ENCODE data around the gene JAZF1. TPM values are rescaled to one million over a fixed set of nuclear protein-coding genes. Genes with fewer than 3 reads are reported as not detected.

The JAZF1 gene
- total RNA-seq, 4 donors from 2014 or later = 12.7 to 19.2 (median 14.7) TPM

- H3K36me3 ChIP-seq = no peaks in the 10 kb centered on the region
- intact Hi-C loops (cut with DNase I) = no loop called here
- no peak overlapping the region for H3K4me3 ChIP-seq (replicated peaks in 1 of 3)
- 91 to 96% methylated on average over 8 of the region's 8 CpGs for WGBS, 2 donors
- no peaks in the 10 kb centered on the region for H3K27me3 ChIP-seq
- TF ChIP-seq POLR2A (IDR thresholded peaks at IDR 0.05) = no peak
- no peak for TF ChIP-seq CTCF (IDR thresholded peaks at IDR 0.05)
- no peaks in the 10 kb centered on the region for H3K9me3 ChIP-seq
- DNase-seq = no peak
- H3K27ac ChIP-seq = no peak overlapping the region
- H3K4me1 ChIP-seq = no peaks in the 10 kb centered on the region
Measured at GRCh38 chr7:27840313-27840712, 340.3 kb downstream of the JAZF1 start.

- Histone ChIP-seq H3K4me1 (peaks cover 7 to 9% of the 10 kb centered on the region in 2 donors), H3K36me3 (no peaks in the 10 kb centered on the region), H3K27ac (no peak overlapping the region), H3K9me3 (no peaks in the 10 kb centered on the region), H3K27me3 (no peaks in the 10 kb centered on the region), H3K4me3 (replicated peaks in 1 of 3) (no peak overlapping the region)
- no peak for DNase-seq
- TF ChIP-seq CTCF (IDR thresholded peaks at IDR 0.05) (no peak), POLR2A (IDR thresholded peaks at IDR 0.05) (no peak)
- intact Hi-C loops (cut with DNase I) = no loop called here
- WGBS, 2 donors = 94% methylated on average over 10 of the region's 10 CpGs
Measured at GRCh38 chr7:27839099-27839498, 341.5 kb downstream of the JAZF1 start.

- no peaks in the 10 kb centered on the region for H3K27me3 ChIP-seq
- no peak overlapping the region for H3K27ac ChIP-seq
- H3K9me3 ChIP-seq = no peaks in the 10 kb centered on the region
- H3K36me3 ChIP-seq = peaks cover 0 to 5% of the 10 kb centered on the region in 2 donors
- no peak for TF ChIP-seq POLR2A (IDR thresholded peaks at IDR 0.05)
- no peak for TF ChIP-seq CTCF (IDR thresholded peaks at IDR 0.05)
- intact Hi-C loops (cut with DNase I) = no loop called here
- 97 to 98% methylated on average over 2 of the region's 2 CpGs for WGBS, 2 donors
- H3K4me3 ChIP-seq (replicated peaks in 1 of 3) = no peak overlapping the region
- peaks cover 7 to 9% of the 10 kb centered on the region in 2 donors for H3K4me1 ChIP-seq
- no peak for DNase-seq
Measured at GRCh38 chr7:27836536-27836935, 344.1 kb downstream of the JAZF1 start.

GRCh38 chr7:27835376-27835775, 345.2 kb downstream of the JAZF1 start:
- no peak for DNase-seq
- Histone ChIP-seq H3K36me3 (peaks cover 0 to 5% of the 10 kb centered on the region in 2 donors), H3K9me3 (no peaks in the 10 kb centered on the region), H3K4me1 (peaks cover 7 to 9% of the 10 kb centered on the region in 2 donors), H3K4me3 (replicated peaks in 1 of 3) (no peak overlapping the region), H3K27ac (no peak overlapping the region), H3K27me3 (no peaks in the 10 kb centered on the region)
- intact Hi-C loops (cut with DNase I) = no loop called here
- TF ChIP-seq CTCF (IDR thresholded peaks at IDR 0.05) (no peak), POLR2A (IDR thresholded peaks at IDR 0.05) (no peak)
- WGBS, 2 donors = 91 to 94% methylated on average over 7 of the region's 7 CpGs

- WGBS, 2 donors = 60 to 62% methylated on average over 7 of the region's 7 CpGs
- no peaks in the 10 kb centered on the region for H3K9me3 ChIP-seq
- peak overlapping the region in 1 of 3 donors; percentile 13 for H3K27ac ChIP-seq
- DNase-seq = peak; percentile 66 to 74
- H3K27me3 ChIP-seq = no peaks in the 10 kb centered on the region
- no peak overlapping the region for H3K4me3 ChIP-seq (replicated peaks in 1 of 3)
- H3K4me1 ChIP-seq = peaks cover 7 to 9% of the 10 kb centered on the region in 2 donors
- no peak for TF ChIP-seq CTCF (IDR thresholded peaks at IDR 0.05)
- no peak for TF ChIP-seq POLR2A (IDR thresholded peaks at IDR 0.05)
- peaks cover 0 to 5% of the 10 kb centered on the region in 2 donors for H3K36me3 ChIP-seq
- intact Hi-C loops (cut with DNase I) = no loop called here
Measured at GRCh38 chr7:27834179-27834921, 346.2 kb downstream of the JAZF1 start.
